ENCODE results near the gene GPR161.

GPR161 gene

GRCh38 chr1:168104535-168104934 lies 32.2 kb downstream of the GPR161 start:
- DNase-seq = no peak

DNA sequence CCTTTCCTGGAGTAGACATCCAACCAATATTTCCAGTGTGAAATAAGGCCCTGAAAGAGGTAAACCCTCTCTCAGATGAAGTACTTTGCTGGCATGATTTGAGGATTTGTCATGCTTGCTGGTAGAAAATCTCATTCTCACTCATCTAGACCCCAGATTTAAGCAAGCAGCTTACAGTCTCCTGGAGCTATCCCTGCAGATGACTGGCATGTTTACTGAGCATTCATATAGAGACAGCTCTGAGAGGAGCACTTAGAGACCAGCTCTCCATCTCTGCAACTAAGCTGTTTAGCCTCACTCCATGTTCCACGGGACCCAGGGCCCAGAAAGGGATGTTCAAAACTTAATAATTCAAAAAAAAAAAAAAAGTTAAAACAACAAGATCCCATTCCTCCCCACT lies 34.2 kb downstream of the GPR161 start:
- DNase-seq = no peak

GRCh38 chr1:168101336-168101735 lies 35.4 kb downstream of the GPR161 start:
- no peak for DNase-seq

- no peak for DNase-seq
These were observed 36.3 kb downstream of the GPR161 start for GRCh38 chr1:168100315-168101002.

DNA sequence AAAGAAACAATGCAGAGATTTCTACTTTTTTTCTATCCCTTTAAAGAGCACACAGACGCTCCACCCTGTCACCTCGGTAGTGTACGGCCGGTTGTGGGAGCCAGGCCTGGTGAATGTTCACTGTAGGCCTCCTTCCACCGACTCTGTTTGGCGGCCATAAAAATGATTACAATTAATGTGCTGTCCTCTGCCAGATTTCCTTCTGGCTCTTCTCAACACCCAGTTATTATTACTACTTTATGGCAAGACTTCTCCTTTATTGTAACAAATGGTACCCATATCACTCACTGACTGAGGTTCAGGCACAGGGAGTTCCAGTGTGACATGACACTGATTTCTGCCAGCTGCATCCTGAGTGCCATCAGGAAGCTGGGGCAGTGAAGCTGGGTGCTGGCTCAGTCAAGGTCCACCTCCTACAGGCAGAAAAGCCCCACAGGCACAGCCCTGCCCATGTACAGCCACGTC lies 37.4 kb downstream of the GPR161 start:
- DNase-seq = no peak

DNA sequence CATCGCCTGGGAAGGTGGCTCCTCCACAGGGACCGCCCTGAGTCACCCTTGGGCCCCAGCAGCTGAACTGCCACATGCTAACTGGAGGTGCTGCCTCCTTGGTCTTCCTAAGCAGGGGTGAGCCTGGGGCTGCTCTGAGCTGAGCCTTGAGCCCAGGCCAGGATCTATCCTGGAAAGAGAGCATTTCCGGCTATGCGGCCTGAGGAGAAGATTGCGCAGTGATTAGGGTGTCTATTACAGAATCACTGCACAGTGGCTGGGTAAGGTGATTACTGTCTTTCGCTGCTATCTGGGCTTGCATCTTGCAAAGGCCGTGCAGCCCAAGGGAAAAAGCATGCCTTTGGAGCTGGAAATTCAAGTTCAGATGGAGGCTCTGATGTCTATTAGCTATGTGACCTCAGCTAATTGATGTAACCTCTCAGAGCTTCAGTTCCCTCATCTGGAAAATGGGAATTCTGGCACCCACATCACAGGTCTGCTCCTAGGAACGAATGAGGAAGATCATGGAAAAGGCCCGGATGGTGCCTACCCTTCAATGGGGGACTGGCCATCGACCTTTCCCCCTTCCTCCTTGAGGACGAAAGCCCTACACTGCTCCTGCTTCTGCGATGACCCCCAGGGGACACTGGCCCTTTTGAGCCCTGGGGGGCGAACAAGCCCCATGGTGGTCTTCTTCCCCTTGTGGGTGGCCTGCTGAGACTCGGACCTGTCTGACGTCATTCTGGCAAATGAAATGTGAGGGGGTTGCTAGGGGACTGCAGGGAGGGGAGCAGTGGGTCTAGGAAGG lies 38.0 kb downstream of the GPR161 start:
- DNase-seq = no peak

GRCh38 chr1:168097921-168098528 lies 38.7 kb downstream of the GPR161 start:
- no peak for DNase-seq

GRCh38 chr1:168096296-168097165 lies 40.2 kb downstream of the GPR161 start:
- no peak for DNase-seq

GRCh38 chr1:168095476-168095875 lies 41.3 kb downstream of the GPR161 start:
- DNase-seq = no peak

GRCh38 chr1:168093616-168094015 lies 43.1 kb downstream of the GPR161 start:
- DNase-seq = no peak

DNA sequence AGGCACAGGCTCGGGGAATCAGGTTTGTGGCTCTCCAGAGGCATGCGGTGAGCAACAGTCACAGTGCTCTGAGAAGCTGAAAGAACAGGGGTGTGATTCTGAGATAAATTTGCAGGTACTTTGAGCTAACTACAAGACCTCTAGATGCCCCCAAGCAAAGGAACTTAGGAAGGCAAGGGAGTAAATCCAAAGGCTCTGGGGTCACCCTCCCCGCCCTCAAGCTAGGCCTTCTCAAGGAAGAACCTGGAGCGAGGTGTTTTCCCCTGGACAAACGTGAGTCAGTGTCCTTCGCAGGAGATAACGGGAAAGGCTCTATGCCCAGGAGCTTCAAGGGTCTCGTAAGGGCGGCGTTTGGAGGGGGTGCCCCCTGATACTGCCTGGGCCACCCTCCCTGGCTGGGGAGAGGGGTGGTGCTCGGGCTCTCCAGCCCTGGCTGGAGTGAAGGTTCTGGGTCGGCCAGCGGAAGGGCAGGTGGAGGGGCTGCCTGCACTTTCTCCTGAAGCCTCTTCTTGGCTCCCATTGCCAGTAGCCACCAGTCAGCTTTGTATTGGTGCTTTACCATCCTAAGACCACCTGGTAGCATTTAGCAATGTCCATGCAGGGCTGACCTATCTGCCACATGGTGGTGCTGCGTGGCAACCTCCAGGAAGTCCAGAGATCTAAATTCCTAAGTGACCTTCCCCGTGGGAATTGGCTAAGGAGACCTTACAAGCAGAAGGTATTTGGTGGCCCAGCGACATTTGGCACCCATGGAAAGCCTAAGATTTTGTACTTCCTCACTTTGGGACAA lies 44.0 kb downstream of the GPR161 start:
- DNase-seq = peak; percentile 21

DNA sequence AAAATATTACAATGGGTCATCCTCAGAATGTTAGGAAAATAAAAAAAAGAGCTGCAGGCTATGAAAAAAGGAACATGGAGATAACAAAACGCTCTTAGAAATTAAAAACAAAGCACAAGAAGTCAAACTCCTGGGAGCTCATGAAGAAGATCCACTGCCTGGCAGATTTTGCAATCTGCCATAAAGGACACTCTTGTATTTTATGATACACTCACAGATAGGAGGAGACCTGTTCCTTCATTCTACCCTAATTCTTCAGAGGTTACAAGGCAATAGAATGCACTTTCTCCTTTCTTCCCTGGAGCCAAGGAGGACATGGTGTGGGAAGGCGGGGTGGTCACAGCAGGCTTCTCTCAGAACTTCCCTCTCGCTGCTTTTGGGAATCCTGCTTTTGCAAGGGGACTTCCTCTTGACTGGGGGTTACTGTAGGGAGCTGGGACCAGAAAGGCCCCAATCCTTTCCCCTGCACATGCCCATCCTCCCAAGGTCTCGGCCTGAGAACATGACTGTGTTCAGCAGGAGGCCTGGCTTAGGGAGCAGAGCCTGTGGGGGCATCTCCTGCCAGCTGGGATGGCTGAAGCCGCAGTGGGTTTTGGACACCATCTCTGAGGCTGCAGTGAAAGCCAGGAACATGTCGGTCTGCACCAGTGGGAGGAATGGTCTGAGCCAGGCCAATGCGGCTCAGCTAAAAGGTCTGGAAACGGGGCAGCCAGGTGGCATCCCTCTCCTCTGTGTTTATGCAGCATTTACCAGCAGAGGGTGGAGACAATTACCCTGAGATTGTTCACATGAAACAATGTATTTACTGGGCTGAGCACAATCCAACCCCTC lies 44.8 kb downstream of the GPR161 start:
- DNase-seq = no peak

DNA sequence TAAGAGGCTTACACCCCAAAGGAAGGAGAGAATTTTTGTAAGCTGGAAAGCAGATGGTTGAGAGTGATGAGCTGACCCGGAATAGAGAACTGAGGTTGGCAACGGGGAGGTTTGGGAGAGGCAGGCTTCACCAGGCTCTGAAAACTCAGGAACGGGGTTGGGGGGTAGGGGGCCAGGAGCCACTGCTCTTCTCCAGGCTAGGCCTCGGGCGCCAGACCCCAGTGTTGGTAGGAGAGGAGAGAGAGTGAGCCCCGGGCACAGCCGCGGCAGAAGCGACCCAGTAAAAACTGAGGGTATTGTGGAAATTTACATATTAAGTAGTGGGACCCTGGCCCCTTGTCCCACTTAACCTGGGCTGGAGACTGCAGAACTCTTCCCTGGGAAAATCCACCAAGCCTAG lies 45.7 kb downstream of the GPR161 start:
- DNase-seq = no peak

DNA sequence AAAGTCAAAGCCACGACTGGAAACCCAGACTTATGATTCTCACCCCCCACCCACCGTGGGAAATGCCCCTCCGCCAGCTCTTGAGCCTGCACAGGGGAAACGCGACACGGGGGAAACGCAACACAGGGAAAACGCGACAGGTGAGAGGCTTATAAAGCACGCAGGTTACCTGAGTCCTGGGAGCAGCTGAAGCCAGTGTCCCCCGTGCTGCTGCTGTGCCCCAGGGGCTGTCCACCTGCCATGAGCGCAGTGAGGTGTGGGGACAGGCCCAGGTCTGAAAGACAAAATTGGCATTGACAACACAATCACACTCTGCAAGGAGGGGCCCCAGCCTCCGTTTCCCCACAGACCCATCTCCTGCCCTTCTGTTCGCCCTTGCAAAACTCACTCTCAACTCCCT lies 46.3 kb downstream of the GPR161 start:
- no peak for DNase-seq

- no peak for DNase-seq
These were observed 46.8 kb downstream of the GPR161 start for GRCh38 chr1:168089979-168090337.

GRCh38 chr1:168089326-168089978 lies 47.3 kb downstream of the GPR161 start:
- no peak for DNase-seq

DNA sequence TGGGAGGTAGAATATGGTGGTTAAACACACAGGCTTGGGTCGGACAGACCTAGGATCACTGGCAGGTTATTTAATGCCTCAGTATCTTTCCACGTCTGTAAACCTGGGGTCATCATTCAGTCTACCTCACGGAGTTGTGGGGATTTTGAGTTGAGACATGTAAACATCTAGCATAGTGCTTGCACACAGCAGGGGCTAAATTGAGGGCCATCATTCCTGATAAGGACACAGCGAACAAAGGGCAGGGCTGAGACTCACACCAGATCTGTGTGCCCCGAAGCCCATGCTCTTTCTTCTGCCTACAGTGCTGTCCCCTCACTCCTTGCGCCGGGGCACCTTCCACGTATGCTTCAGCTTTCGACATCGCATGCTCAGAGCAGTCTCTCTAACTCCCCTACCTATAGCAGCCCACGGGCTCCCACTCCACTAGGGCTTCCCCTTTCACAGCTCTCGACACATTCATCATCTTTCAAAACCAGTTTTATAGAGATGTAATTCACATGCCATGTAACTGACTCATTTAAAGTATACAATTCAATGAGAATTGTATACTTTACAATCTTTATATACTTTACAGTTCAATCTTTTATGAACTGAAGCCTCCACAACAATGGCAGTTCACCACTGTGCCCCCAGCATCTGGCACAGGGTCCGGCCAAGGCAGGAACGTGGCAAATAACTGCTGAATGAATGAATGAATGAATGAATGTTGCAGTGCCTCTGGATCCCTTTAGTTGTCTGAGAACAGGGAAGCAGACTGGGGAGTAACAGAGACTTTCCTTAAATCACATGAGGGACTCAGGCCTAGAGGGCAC lies 48.0 kb downstream of the GPR161 start:
- no peak for DNase-seq

- DNase-seq = no peak
These were observed 49.0 kb downstream of the GPR161 start for GRCh38 chr1:168087696-168088095.

- no peak for DNase-seq
These were observed 50.3 kb downstream of the GPR161 start for GRCh38 chr1:168086438-168086837.

- DNase-seq = no peak
These were observed 51.3 kb downstream of the GPR161 start for GRCh38 chr1:168085401-168085872.

Measured in EL (cell line).